SK-N-SH (cell line): ENCODE measurements around the gene KCNE3. TPM values are rescaled to one million over a fixed set of nuclear protein-coding genes. Genes with fewer than 3 reads are reported as not detected.

ENCODE experiments used
- CTCF ChIA-PET: fragments of 300-600, 350-600 bp; formaldehyde crosslinking; extraction: SDS; loops from one replicate; lab custom pipeline; 2021; lab: Yijun Ruan, JAX
- POLR2A ChIA-PET: fragments of 350-600 bp; sonication (Branson Sonifier 250); formaldehyde crosslinking; extraction: SDS; loops from one replicate; lab custom pipeline; 2020; ENCODE audit warnings: antibody characterized with exemption, inconsistent platforms; lab: Yijun Ruan, JAX
- DNase-seq: peaks from one replicate; pipeline ENCODE4 v3.0.0; 2012
- H2AFZ ChIP-seq: fragments of 200-600 bp; sonication (generic); 2 replicates; pipeline ENCODE4 v1.8.1; 2016; ENCODE audit warnings: antibody characterized with exemption, mild to moderate bottlenecking, low read depth
- H3F3A ChIP-seq: fragments of 200-600 bp; sonication (generic); replicated peaks from 2 replicates; pipeline ENCODE3; 2016; ENCODE audit warnings: antibody characterized with exemption, mild to moderate bottlenecking; ENCODE audit not compliant: insufficient read depth
- H3K27ac ChIP-seq, 2 experiments: fragments of 200-500 bp in 1 of 2; fragments of 200-600 bp in 1 of 2; sonication (Bioruptor generic) in 1 of 2; sonication (generic), shearing (Covaris generic) in 1 of 2; 2 replicates each; pipeline versions ENCODE4 v1.5.1 to v1.6.1; 2014 to 2016; ENCODE audit warnings: low read depth in 2 of 2, inconsistent platforms in 1 of 2, low read length in 1 of 2, mild to moderate bottlenecking in 1 of 2, mixed read lengths in 1 of 2
- H3K27me3 ChIP-seq: fragments of 200-600 bp; sonication (generic), shearing (Covaris generic); 2 replicates; pipeline ENCODE4 v1.6.1; 2016; ENCODE audit warnings: mixed run types; ENCODE audit not compliant: insufficient read depth
- H3K36me3 ChIP-seq, 2 experiments: fragments of 200-500 bp in 1 of 2; fragments of 200-600 bp in 1 of 2; sonication (Bioruptor generic) in 1 of 2; sonication (generic) in 1 of 2; replicated peaks in 1 of 2; 2 replicates each; pipeline versions ENCODE3 to v1.5.1; 2014 to 2016; ENCODE audit warnings: low read length in 1 of 2, mild to moderate bottlenecking in 1 of 2; ENCODE audit not compliant: insufficient read depth in 2 of 2, control insufficient read depth in 1 of 2
- H3K4me1 ChIP-seq, 2 experiments: fragments of 200-500 bp in 1 of 2; fragments of 200-600 bp in 1 of 2; sonication (Bioruptor generic) in 1 of 2; sonication (generic), shearing (Covaris generic) in 1 of 2; 2 replicates each; pipeline versions ENCODE4 v1.5.1 to v1.6.1; 2014 to 2016; ENCODE audit warnings: low read depth in 1 of 2, low read length in 1 of 2, mixed run types in 1 of 2; ENCODE audit not compliant: insufficient read depth in 2 of 2, control insufficient read depth in 1 of 2
- H3K4me2 ChIP-seq: fragments of 200-600 bp; sonication (generic), shearing (Covaris generic); 2 replicates; pipeline ENCODE4 v1.6.1; 2017; ENCODE audit warnings: mixed run types
- H3K4me3 ChIP-seq, 2 experiments: fragments of 200-500 bp in 1 of 2; fragments of 200-600 bp in 1 of 2; sonication (Bioruptor generic) in 1 of 2; sonication (generic), shearing (Covaris generic) in 1 of 2; 2 replicates each; pipeline versions ENCODE4 v1.5.1 to v1.8.1; 2014 to 2016; ENCODE audit warnings: low read depth in 2 of 2, inconsistent platforms in 1 of 2, low read length in 1 of 2, mild to moderate bottlenecking in 1 of 2, mixed read lengths in 1 of 2, moderate library complexity in 1 of 2
- H3K79me2 ChIP-seq: fragments of 200-600 bp; sonication (generic); 2 replicates; pipeline ENCODE4 v1.8.1; 2017; ENCODE audit warnings: mild to moderate bottlenecking; ENCODE audit not compliant: insufficient read depth
- H3K9ac ChIP-seq: fragments of 200-600 bp; sonication (generic); 2 replicates; pipeline ENCODE4 v1.6.1; 2017; ENCODE audit warnings: mixed run types
- H3K9me2 ChIP-seq: fragments of 200-600 bp; sonication (generic); 2 replicates; pipeline ENCODE4 v1.6.1; 2017; ENCODE audit warnings: mixed run types
- H3K9me3 ChIP-seq: fragments of 200-600 bp; sonication (generic); 2 replicates; pipeline ENCODE4 v1.6.1; 2017; ENCODE audit warnings: mixed run types, mild to moderate bottlenecking, moderate library complexity
- H4K20me1 ChIP-seq: fragments of 200-600 bp; sonication (generic); 2 replicates; pipeline ENCODE4 v1.6.1; 2017; ENCODE audit warnings: mild to moderate bottlenecking, mixed run types; ENCODE audit not compliant: insufficient read depth
- FOXM1 ChIP-seq: IDR thresholded peaks from 2 replicates; pipeline ENCODE4 v1.4.0; 2012; ENCODE audit warnings: low read depth, mild to moderate bottlenecking
- GABPA ChIP-seq: IDR thresholded peaks from 2 replicates; pipeline ENCODE4 v1.4.0; 2012; ENCODE audit warnings: low read depth, mild to moderate bottlenecking
- GATA2 ChIP-seq: sonication (generic); formaldehyde crosslinking; IDR thresholded peaks from 2 replicates; pipeline ENCODE4 v1.5.0; 2020; ENCODE audit warnings: mild to moderate bottlenecking, missing genetic modification reagents
- MAX ChIP-seq: IDR thresholded peaks from 2 replicates; pipeline ENCODE4 v1.4.0; 2012; ENCODE audit warnings: low read depth
- MEF2A ChIP-seq: IDR thresholded peaks from 2 replicates; pipeline ENCODE4 v1.4.0; 2012; ENCODE audit warnings: low read depth, borderline replicate concordance
- MXI1 ChIP-seq: IDR thresholded peaks from 2 replicates; pipeline ENCODE4 v1.6.1; 2012; ENCODE audit warnings: mild to moderate bottlenecking, low read depth, low read length, improper control_type of control experiment
- POLR2AphosphoS5 ChIP-seq: IDR thresholded peaks from 2 replicates; pipeline ENCODE4 v1.6.1; 2012; ENCODE audit warnings: low read depth, low read length
- RAD21 ChIP-seq: IDR thresholded peaks from 2 replicates; pipeline ENCODE4 v1.6.1; 2012; ENCODE audit warnings: mild to moderate bottlenecking, low read length
- RCOR1 ChIP-seq: fragments of 150-350 bp; IDR thresholded peaks from 2 replicates; pipeline ENCODE4 v1.6.1; 2017; ENCODE audit warnings: antibody characterized with exemption, low read length
- RXRA ChIP-seq: IDR thresholded peaks from 2 replicates; pipeline ENCODE4 v1.4.0; 2012; ENCODE audit warnings: low read depth, mild to moderate bottlenecking, borderline replicate concordance
- SMC3 ChIP-seq: IDR thresholded peaks from 2 replicates; pipeline ENCODE4 v1.6.1; 2012; ENCODE audit warnings: low read depth, low read length, improper control_type of control experiment
- TAF1 ChIP-seq: IDR thresholded peaks from 2 replicates; pipeline ENCODE4 v1.6.1; 2012; ENCODE audit warnings: low read depth, mild to moderate bottlenecking, low read length, moderate library complexity, borderline replicate concordance
- USF2 ChIP-seq: fragments of 150-350 bp; IDR thresholded peaks from 2 replicates; pipeline ENCODE4 v1.6.1; 2017; ENCODE audit warnings: antibody characterized with exemption, low read length, low read depth, borderline replicate concordance
- YY1 ChIP-seq: IDR thresholded peaks from 2 replicates; pipeline ENCODE4 v1.4.0; 2012; ENCODE audit warnings: low read depth, mild to moderate bottlenecking
- WGBS: methylation state at CpG from one replicate; pipeline ENCODE4 v1.1.6; 2017; ENCODE audit warnings: low lambda C conversion rate; 5-methylcytosine and 5-hydroxymethylcytosine counted together
- polyA plus RNA-seq, 3 experiments: library from polyadenylated mRNA; depleted of rRNA; stranded (reverse); fragments of >200 nt; gene quantifications; 2 replicates each; pipeline ENCODE4 v1.2.3, GENCODE V29; 2012
- TF ChIP-seq, protein P1 (sequence below): IDR thresholded peaks from 2 replicates; pipeline ENCODE4; 2012
- TF ChIP-seq, protein P2 (sequence below): fragments of 200-600 bp; sonication (generic); IDR thresholded peaks from 2 replicates; pipeline ENCODE4 v1.6.1; 2017; ENCODE audit warnings: antibody characterized with exemption, mild to moderate bottlenecking, moderate library complexity

The KCNE3 gene
- polyA plus RNA-seq, 1 of the 3 experiments (the other 2 are of a cell fraction), result not detected

- Histone ChIP-seq H3K9me2 (no peaks in the 10 kb centered on the region), H3K36me3 (no peaks in the 10 kb centered on the region), H3K79me2 (no peaks in the 10 kb centered on the region), H2AFZ (no peak overlapping the region), H3F3A (no peaks in the 10 kb centered on the region), H3K27ac (no peak overlapping the region), H3K4me2 (no peak overlapping the region), H3K9ac (no peak overlapping the region), H3K4me3 (no peak overlapping the region), H3K27me3 (peaks cover 6% of the 10 kb centered on the region; the same call in 1 of the 2 replicates), H3K4me1 (no peaks in the 10 kb centered on the region), H4K20me1 (no peaks in the 10 kb centered on the region), H3K9me3 (no peaks in the 10 kb centered on the region)
- DNase-seq, result no peak
- WGBS, result 85% methylated on average over 10 of the region's 10 CpGs
- ChIA-PET POLR2A (no interaction called here), CTCF (interaction anchor here (0.6 to 0.9 kb wide), 3 partner anchors 15 to 26 kb away, joined by 3 to 4 read pairs (median 3); no protein-coding TSS in a partner anchor)
- no peak for TF ChIP-seq SMC3
Measured at GRCh38 chr11:74478877-74479731, 11.8 kb upstream of the KCNE3 start.

DNA sequence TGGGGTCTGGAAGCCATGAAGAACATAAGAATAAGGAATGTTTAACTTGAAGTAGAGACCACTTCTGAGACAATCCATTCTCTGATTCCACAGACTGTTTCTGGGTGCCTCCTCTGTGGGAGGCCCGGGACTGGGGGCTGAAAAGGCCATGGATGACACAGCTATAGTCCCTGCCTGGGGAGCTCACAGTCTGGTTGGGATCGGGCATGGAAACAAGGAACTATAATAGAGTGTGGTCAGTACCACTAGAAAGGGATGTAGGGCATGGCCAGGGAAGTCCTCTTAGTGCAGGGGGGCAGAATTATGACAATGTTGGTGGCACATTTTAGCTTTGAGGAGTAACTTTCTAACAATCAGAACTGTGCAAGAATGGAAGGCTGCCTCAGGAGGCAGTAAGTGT is 9.2 kb upstream of the KCNE3 start:
- TF ChIP-seq GABPA (no peak), USF2 (no peak), MXI1 (no peak), RAD21 (no peak), POLR2AphosphoS5 (no peak), TAF1 (no peak), RCOR1 (no peak), RXRA (no peak), GATA2 (CRISPR knock-in tag) (no peak), SMC3 (no peak), FOXM1 (no peak), YY1 (no peak), MAX (no peak), MEF2A (no peak)
- TF ChIP-seq, protein P1, sequence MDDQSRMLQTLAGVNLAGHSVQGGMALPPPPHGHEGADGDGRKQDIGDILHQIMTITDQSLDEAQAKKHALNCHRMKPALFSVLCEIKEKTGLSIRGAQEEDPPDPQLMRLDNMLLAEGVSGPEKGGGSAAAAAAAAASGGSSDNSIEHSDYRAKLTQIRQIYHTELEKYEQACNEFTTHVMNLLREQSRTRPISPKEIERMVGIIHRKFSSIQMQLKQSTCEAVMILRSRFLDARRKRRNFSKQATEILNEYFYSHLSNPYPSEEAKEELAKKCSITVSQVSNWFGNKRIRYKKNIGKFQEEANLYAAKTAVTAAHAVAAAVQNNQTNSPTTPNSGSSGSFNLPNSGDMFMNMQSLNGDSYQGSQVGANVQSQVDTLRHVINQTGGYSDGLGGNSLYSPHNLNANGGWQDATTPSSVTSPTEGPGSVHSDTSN, result no peak
- TF ChIP-seq, protein P2, sequence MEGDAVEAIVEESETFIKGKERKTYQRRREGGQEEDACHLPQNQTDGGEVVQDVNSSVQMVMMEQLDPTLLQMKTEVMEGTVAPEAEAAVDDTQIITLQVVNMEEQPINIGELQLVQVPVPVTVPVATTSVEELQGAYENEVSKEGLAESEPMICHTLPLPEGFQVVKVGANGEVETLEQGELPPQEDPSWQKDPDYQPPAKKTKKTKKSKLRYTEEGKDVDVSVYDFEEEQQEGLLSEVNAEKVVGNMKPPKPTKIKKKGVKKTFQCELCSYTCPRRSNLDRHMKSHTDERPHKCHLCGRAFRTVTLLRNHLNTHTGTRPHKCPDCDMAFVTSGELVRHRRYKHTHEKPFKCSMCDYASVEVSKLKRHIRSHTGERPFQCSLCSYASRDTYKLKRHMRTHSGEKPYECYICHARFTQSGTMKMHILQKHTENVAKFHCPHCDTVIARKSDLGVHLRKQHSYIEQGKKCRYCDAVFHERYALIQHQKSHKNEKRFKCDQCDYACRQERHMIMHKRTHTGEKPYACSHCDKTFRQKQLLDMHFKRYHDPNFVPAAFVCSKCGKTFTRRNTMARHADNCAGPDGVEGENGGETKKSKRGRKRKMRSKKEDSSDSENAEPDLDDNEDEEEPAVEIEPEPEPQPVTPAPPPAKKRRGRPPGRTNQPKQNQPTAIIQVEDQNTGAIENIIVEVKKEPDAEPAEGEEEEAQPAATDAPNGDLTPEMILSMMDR, result no peak
- Histone ChIP-seq H2AFZ (no peak overlapping the region), H3K4me1 (no peaks in the 10 kb centered on the region), H3K79me2 (no peaks in the 10 kb centered on the region), H3K27me3 (peaks cover 6% of the 10 kb centered on the region; the same call in 1 of the 2 replicates), H3K4me2 (no peak overlapping the region), H3K36me3 (no peaks in the 10 kb centered on the region), H3K9me3 (no peaks in the 10 kb centered on the region), H3F3A (no peaks in the 10 kb centered on the region), H4K20me1 (no peaks in the 10 kb centered on the region), H3K9ac (no peak overlapping the region), H3K9me2 (no peaks in the 10 kb centered on the region), H3K27ac (no peak overlapping the region), H3K4me3 (no peak overlapping the region)
- no peak for DNase-seq
- ChIA-PET CTCF (interaction anchor here (0.9 to 2.2 kb wide), 5 partner anchors 17 to 94 kb away, joined by 3 to 11 read pairs (median 3); partner anchors contain the start of gene LIPT2), POLR2A (no interaction called here)
- WGBS, result 41% methylated on average over 2 of the region's 2 CpGs
